A204.1 (cell line): Measurements from ENCODE around the gene ATPAF1.

Experiments used
- FAIRE-seq: peaks from 2 replicates; lab custom pipeline; 2012; peaks lifted over from hg19 to GRCh38; lab: Jason Lieb, UNC

The ATPAF1 gene

DNA sequence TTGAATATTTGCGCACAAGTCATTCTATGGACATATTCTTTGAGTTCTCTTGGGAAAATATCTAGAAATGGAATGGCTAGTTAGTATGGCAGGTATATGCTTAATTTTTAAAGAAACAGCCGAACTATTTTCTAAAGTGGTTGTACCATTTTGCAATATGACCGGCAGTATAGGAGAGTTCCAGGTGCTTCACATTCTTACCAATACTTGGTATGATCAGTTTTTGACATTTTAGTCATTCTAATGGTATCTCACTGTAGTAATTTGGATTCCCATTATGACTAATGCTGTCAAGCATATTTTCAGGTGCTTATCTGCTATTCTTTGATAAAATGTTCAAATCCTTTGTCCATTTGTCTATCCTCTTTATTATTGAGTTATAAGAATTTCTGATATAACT lies 20.6 kb downstream of the ATPAF1 start:
- no peak for FAIRE-seq

DNA sequence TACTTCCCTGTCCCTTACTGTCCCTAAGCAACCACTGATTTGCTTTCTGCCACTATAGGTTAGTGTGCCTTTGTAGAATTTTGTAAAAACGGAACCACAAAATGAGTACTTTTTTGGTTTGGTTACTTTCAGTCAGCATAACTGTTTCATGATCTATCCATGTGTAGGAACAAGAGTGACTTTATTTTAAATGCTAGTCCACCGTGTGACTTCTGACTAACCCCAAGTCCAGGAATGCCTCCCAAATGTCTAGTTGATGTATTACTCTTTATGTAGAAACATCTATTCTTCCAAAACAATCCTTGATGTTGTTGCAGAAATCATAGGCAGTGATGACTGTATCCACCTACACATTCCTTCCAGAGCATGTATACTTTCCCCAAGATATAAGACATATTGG lies 21.3 kb downstream of the ATPAF1 start:
- FAIRE-seq: no peak

DNA sequence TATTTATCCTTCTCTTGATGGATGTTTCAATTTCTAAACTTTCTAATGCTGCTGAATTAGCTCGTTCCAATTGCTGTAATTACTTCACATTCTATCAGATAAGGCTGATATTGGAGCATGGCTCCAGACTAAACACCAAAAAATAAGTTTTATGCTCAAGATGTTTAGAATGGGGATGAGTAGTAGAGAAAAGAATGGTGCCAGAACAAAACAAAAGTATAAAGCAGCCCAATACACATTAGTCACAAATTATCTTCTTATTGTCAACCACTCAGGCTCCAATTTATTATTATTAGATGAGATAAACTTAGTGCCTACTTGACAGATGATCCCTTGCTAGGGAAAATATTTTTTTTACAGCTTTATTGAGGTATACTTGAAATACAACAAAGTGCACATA lies 21.8 kb downstream of the ATPAF1 start:
- FAIRE-seq: no peak

DNA sequence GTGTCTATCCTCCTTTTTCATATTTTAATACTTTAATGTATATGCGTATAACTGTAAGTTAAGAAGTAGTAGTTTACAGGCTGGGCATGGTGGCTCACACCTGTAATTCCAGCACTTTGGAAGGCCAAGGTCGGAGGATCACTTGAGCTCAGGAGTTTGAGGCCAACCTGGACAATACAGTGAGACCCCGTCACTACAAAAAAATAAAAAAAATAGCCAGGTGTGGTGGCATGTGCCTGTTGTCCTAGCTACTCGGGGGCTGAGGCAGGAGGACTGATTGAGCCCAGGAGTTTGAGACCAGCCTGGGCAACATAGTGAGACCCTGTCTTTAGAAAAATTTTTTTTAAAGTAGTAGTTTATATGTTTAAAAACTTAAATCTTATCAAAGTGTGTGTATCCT lies 22.3 kb downstream of the ATPAF1 start:
- no peak for FAIRE-seq

DNA sequence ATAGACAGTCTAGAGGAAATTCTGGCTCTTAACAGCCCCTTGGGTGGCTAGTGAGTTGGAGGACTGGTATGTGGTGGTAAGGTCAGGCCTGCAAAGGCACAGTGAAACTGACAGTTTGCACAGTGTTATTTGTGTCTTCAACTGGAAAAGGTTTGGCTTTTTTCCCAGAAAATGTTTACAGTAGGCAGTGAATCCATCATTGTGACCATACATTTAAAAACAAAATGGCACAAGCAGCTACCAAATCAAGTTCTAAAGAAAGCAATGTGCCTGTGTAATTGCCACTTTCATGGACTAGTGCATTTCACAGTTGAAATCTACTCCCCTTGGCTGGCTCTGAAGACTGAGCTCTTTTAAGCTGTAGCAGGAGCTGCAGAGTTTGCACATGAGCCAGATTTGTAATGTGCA lies 24.8 kb downstream of the ATPAF1 start:
- FAIRE-seq: no peak

DNA sequence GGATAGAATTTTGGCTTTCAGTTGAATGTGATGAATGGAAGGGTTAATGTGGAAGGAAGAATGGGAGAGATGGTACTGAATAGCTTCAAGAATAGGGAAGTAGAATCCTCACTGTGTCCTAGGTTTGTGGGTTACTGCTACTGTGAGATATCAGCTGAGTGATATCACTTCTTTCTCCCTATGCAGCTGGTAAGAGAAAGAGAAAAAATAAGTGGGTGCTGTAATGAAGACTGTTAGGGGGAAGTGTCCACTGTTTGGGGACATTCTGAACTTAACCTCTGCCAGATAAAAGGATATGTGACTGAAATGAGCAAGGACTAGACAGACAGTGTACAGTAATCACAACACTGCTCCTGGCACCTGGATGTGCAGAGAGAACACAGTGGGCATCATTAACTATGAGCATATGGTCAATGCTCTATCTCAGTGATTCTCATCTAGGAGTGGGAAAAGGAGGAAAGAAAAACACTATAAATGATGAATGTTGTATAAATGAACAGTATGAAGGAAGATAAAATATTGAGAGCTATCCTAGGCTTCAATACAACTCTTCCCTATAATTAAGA lies 26.0 kb downstream of the ATPAF1 start:
- FAIRE-seq: no peak

DNA sequence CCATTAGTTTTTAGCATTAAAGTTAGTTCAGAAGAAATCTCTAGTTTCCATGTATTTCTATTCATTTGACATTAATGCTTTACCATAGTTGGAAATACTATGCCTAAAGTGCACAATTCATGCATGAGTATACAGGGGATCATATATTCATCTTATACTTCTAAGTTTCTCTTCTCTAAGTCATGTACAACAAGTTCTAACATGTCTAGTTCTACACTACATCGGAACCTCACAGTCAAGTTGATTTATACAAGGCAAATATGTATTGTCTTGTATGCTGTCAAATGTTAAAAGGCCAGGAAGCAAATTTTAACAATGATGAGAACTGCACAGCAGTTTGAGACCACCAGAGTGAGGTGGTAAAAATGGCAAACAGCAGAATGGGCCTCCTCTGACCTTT lies 28.6 kb downstream of the ATPAF1 start:
- FAIRE-seq: no peak

DNA sequence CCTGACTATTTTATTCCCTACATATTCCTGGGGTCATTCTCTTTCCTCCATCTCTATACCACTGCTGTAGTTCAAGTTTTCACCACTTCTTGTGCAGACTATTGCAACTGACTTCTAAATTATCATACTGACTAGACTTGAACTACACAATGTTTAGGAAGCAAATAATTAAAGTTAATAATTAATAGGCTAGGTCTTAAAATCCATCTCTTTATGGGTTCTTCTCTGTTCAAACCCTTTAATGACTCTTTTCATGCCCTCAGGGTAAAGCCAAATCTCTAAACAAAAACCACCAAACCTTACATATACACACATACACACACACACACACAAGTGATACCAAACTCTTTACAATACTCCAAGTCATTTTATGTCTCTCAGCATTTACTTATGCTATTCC lies 29.2 kb downstream of the ATPAF1 start:
- FAIRE-seq: no peak

DNA sequence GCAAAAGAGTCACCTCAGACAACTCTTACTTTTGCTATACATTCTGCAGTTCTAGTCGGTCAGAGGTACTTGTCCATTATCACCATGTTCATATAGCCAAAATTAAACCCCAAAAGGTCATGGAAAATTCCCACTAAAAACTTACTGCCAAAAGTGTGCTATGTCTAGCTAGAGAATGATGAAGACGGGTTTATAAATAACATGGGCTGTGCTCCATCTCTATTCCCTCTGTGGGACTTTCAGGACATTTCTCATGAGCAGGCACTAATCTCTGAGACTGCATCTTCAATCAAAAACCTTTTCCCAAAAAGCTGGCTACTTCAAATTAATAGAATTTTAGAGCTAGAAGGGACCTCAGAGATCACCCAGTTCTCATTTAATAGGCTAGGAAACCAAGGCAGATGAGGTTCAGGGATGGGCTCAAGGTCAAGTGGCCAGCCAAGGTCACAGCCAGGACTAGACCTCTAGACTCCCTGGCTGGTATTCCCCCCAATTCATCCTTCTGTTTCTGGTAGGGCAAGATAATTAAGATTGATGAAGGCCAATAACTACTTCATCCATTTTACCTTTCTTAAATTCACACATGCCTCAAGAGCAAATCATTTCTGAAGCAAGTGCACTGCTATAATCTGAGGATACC lies 30.6 kb downstream of the ATPAF1 start:
- no peak for FAIRE-seq

DNA sequence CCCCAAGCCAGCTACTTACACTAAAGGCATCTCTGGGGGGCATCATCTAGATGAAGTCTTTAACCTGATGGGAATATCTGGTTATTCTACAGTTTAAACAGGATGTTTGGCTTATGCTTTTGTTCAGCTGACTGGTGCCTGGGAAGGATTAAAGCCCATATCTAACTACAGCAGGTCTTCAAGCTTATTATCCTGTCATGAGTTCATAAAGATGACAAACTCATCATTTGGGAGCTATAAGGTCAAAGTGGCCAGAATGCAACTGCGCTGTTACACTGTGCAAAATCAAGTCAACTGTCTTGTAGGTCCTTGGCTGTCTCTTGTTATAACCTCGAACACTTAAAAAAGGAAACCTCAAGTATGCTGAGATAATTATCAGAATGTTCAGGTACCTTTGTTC lies 33.0 kb downstream of the ATPAF1 start:
- no peak for FAIRE-seq

DNA sequence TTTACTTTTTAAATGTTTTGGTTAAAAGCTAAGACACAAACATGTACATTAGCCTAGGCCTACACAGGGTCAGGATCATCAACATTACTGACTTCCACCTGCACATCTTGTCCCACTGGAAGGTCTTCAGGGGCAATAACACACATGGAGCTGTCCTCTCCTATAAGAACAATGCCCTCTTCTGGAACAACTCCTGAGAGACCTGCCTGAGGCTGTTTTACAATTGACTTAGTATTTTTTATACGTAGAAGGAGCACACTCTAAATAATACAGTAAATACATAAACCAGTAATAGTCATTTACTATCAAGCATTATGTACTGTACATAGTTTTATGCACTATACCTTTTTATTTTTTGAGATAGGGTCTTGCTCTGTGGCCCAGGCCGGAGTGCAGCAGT lies 37.4 kb downstream of the ATPAF1 start:
- no peak for FAIRE-seq

DNA sequence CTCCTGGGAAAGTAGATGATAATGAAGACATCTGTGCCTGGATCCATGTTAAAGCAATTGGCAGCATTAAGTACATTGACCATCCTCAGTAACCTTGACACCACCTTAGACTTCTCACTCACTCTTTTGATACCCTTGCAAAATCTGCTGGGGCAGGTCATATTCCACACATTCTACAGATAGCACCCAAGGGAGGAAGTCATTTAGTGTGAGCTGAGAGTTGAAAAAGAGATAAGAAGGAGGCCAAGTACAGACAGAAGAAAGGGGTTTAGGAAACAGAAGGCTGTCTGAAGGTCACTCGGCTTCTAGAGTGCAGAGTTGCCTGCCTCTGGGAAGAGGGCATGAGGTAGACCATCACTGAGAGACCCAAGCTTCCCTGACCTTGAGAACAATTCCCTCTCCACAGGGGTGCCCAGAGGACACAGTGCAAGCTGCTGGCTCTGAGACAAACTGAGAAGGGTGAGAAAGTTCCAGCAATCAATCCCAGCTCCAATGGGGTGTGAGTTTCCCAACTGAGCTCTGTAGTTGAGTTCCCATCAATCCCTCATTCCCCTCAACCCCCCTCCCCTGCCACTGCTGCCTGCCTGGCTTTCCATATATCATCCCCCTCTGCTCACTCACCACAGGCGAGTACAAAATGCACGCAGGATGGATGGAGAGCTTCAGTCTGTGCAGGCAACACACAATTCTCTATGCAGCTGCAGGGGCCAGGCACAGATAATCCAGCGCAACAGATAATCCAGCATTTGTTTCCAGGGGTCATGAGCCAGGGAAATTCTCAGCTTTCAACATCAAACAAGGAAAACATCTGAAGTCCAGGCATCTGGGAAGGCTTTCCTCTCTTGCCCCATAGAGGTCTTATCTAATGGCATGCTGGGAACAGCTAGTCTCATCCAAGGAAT lies 44.2 kb downstream of the ATPAF1 start:
- no peak for FAIRE-seq

DNA sequence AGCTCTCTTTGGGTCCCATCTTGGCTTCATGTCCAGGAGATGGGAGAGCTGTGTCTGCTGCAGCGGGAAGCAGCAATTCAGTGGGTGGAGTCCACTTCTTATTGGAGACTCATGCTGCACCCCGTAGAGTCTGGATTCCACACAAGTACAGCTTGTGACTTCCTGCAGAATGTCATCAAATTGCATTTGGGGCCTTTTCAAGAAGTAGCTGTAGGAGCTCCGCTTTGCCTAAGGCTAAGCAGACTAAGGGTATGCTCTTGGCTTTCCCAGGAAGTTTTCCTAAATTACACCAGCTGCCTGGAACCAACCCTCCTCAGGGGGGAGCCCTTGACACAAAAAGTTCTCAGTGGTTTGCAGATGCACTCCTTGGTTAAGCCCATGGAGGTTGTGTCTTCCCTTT lies 45.8 kb downstream of the ATPAF1 start:
- no peak for FAIRE-seq

DNA sequence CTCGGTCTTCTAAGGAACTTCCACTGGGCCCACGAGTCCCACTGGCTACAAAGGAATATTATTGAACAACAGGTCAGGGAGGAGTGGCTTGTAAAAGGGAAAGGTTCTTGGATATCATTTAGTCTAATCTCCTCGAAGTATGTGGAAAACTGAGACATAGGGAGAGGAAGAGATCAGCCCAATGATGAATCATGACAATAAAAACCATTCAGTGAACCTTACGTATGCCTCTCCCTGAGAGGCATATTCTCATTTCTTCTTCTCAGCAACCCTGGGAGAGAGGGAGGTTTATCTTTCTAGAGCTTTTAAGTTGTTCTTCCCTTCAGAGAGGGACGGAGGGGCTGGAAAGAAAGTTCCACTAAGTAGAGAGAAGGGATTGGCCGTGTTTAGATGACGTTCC lies 46.2 kb downstream of the ATPAF1 start:
- FAIRE-seq: no peak

DNA sequence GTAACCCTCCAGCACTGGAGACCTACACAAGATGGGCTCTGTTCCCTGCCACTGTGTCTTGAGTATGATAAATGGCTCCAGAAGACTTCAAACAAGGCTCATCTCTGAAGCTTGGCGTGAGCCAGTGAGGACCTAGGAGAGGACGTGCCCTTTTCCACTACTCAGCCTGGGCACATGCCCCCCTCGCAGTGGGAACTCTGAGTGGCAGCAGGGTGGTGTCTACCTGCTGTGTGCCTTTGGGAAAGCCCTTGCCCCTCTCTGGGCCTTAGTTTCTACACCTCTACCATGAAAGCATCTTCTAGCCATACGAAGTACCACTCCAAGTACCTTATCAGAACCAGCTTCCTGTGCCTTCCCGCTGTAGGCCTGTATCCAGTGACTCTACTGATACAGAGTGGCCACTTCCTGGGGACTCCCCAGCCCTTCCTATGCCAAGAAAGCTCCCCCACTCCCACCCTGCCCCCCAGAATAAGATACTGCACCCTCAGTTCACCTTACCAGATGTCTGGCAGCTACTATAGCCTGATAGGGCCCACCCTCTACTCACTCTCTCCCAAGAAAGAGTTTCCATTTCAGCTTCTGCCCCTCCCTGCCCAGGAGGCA lies 48.4 kb downstream of the ATPAF1 start:
- FAIRE-seq: no peak

DNA sequence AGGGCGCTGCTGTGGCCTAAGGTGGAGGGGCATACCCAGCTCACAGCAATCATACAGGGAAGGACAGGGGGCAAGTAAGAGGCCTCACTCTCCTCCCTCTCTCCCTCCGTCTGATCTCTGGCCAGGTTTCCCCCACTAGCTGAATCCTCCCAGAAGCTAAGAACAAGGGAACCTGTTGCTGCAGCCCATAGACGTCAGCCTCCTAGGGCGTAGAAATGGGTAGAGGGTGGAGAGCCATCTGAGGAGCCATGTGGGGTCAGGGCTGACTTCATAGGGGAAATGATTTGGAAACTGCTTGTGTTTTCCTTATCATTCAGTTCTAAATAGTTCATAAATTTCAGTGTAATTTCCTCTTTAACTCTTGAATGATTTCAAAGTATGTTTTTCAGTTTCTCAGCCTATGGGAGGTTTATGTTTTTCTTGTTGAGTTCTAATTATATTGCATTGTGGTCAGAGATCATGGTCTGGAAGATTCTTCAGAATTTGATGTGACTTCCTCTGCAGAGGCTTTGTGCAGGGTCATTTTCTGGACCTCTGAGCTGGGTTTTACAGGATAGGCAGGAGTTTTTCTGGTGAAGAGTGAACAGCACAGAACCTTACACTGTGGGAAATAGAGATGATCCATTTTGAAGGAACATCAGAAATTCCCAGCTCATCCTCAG lies 49.3 kb downstream of the ATPAF1 start:
- no peak for FAIRE-seq

DNA sequence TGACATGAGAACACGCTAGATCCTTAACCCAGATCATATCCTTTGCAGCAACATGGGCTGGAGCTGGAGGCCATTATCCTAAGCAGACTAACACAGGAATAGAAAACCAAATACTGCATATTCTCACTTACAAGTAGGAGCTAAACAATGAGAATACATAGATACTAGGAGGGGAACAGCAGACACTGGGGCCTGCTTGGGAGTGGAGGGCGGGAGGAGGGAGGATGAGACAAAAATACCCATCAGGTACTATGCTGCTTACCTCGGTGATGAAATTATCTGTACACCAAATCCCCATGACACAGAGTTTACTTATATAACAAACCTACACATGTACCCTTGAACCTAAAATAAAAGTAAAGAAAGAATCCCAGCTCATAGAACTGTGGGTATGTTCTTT lies 50.3 kb downstream of the ATPAF1 start:
- FAIRE-seq: no peak

DNA sequence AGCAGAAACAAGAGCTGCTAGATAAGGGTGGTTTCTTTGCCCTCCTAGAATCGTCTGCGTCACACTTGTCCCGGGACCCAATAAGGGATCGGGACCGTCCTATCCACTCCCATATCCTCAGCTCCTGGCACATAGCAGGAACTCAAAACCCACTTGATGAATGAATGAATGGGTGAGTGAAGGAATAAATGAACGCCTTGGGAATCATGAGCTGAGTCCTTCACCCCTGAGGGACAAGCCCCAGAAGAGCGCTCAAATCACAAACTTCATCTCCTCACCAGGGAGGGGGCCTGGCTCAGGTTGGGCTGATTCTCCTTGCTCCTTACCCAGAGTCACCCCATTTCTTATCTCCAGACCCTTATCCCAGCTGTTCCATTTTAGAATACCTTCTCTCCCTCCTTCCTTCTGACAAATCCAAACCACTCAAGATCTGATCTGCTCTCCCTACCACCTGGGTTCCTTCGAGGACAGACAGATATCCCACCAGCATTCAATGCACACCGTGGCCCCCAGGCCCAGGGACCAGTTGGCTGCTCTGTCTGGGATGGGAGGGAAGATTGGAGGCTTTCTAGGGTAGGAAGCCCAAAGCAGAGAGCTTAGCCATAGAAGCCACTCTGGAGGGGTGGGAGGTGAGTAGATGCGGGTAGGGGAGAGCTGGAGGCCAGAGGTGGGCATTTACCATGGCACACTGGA lies 50.9 kb downstream of the ATPAF1 start:
- no peak for FAIRE-seq

DNA sequence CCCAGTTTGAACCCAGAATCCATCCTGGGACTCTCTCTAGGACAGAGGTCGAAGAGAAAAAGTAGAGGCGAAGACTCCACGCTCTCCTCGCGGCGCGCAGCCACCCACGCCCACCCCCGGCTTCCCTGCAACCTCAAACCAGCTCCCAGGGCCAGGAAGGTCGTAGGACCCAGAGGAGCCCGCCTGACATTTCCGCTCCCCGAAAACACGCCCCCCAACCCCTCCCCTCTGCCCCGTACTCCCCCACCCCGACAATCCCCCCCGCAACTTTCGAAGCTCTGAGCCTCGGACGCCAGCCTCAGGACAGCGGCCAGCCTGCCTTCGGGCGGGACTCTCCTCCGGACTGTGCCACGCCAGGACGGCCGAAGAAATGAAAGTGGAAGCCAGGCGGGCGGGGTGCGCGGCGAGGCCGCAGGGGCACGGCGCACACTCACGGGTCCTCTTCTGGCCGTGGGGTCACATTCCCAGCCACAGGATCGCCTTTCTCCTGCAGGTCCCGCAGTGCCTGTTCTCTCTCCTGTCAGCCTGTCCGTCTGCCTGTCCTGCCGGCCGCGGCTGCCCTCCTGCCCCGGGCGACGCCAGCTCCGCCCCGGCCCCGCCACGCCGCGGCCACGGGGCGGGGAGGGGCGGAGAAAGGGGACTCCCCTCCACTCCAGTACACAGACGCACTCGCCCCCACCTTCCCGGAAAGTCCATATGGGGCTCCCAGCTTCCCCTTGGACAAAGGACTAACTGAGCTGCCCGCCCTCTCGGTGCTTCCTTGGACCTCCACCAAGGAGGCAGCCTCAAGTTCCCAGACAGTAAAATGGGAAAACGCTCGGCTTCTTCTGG lies 51.7 kb downstream of the ATPAF1 start, which contains the start of gene MOB3C:
Gene MOB3C (minus strand): TSS at position 535 of the 831 bp plus-strand sequence. CDS start 3,490 bp downstream, outside the sequence.
- FAIRE-seq: no peak

DNA sequence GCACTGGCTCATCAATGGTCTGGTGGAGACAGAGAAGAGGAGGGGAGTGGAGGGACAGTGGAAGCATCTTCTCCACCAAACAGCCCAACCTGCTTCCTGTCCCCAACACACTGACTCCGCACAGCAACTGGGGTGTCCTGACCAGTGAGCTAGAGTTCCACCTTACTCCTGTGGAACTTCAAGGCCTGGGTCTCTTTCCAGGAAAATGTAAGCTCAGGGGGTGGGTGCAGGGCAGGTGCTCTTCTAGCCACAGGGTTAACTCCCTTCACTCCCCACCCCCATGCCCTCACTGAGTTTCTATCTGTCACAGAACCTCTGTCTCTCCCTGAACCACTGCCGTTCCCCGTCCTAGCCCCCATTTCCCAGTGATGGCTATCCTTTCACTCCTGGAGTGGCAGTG lies 52.4 kb downstream of the ATPAF1 start:
- FAIRE-seq: no peak

DNA sequence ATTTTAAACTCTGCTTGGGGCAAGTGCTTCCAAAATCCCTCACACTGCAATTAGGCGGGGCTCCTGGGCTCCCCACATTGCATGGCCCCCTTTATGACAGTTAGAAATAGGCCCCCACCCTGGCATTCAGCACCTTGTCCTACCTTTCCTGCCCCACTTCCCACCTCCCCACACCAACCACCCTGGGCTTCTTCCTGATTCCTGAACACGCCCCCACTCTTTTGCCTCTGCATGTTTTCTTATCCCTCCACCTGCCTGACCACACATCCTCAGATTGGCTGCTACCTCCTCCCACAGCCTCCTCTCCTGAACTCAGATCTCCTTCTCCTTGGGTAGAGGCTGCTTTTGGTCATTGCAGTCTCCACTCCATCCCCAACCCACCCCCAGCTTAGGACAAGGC lies 53.1 kb downstream of the ATPAF1 start:
- no peak for FAIRE-seq
